ENCODE results near the gene TUBA4A. TPM values are rescaled to one million over a fixed set of nuclear protein-coding genes. Genes with fewer than 3 reads are reported as not detected.

Gene TUBA4A
- total and polyA plus RNA-seq, 9 of the 15 experiments (the other 6 are each of a cell fraction or from before 2014, with no cell fraction given), result 25.1 to 174 (median 42.4) TPM

GRCh38 chr2:219272995-219273394 is 19.3 kb upstream of the TUBA4A start (continued):
- TF ChIP-seq ATF3 (IDR thresholded peaks at IDR 0.05), result peak; percentile 64
- no peak for TF ChIP-seq ATF3 (CRISPR knock-in tag; conservative IDR thresholded peaks at IDR 0.05)
- peak; percentile 32; the same call in 1 of the 2 replicates for TF ChIP-seq CBFA2T2 (conservative IDR thresholded peaks at IDR 0.05)
- TF ChIP-seq DPF2 (IDR thresholded peaks at IDR 0.05), result 0 out of 2 replicates have a peak, but pooled peaks have one; percentile 18

- H3K27me3 ChIP-seq (ENCODE audit: control insufficient read depth in 2 of 2, insufficient read depth in 2 of 2, low read length in 2 of 2), result no peaks in the 10 kb centered on the region
- H3K36me3 ChIP-seq (ENCODE audit: control insufficient read depth, insufficient read depth, low read length), result no peaks in the 10 kb centered on the region
- ChIA-PET POLR2A (interaction anchor here (0.8 kb wide), 1 partner anchor 9 kb away, joined by 4 read pairs; no protein-coding TSS in a partner anchor), CTCF (ENCODE audit: low intra/inter-chr PET ratio) (no interaction called here)
- H4K20me1 ChIP-seq (replicated peaks; ENCODE audit: control insufficient read depth, insufficient read depth, low read length), result no peaks in the 10 kb centered on the region
- no peak for DNase-seq (ENCODE audit: extremely low read depth in 1 of 4, low spot score in 3 of 4)
- no peak overlapping the region for H2AFZ ChIP-seq (ENCODE audit: low read depth, low read length)
- intact Hi-C loops (cut with micrococcal nuclease), result no loop called here
- H3K79me2 ChIP-seq (ENCODE audit: control insufficient read depth, insufficient read depth, low read length), result no peaks in the 10 kb centered on the region
- no peak for ATAC-seq
- BruUV-seq (replicated peaks), result no TSS peak
- H3K27ac ChIP-seq (ENCODE audit: extremely low read depth, low read depth, low read length), result no peak overlapping the region
- peaks cover 4 to 6% of the 10 kb centered on the region in 2 experiments; a peak in 3 of 5 replicates for H3K4me1 ChIP-seq (replicated peaks in 1 of 2; ENCODE audit: control insufficient read depth in 2 of 2, insufficient read depth in 2 of 2, low read length in 2 of 2)
- H3K9me1 ChIP-seq (ENCODE audit: control insufficient read depth, insufficient read depth, low read length), result no peaks in the 10 kb centered on the region
- no peak overlapping the region for H3K4me2 ChIP-seq (ENCODE audit: insufficient read depth, low read length)
- 23% methylated on average over 4 of the region's 4 CpGs for WGBS (ENCODE audit: insufficient coverage, low coverage, missing lambda C conversion rate)
- in situ Hi-C loops (cut with MboI), result no loop called here
- no peaks in the 10 kb centered on the region for H3K9me3 ChIP-seq (replicated peaks; ENCODE audit: control insufficient read depth, insufficient read depth, low read depth, low read length)
- no peak for FAIRE-seq
- H3K9ac ChIP-seq (ENCODE audit: insufficient read depth in 1 of 2, low read depth in 2 of 2, low read length in 2 of 2), result peak overlapping the region in 1 of 2 experiments; percentile 45; a peak in 1 of 4 replicates
- no peak overlapping the region for H3K4me3 ChIP-seq
- no peak for TF ChIP-seq TOE1 (IDR thresholded peaks at IDR 0.05; ENCODE audit: borderline replicate concordance)
- TF ChIP-seq TOE1 (CRISPR knock-in tag; IDR thresholded peaks at IDR 0.05; ENCODE audit: borderline replicate concordance, low read depth), result no peak
- no peak for TF ChIP-seq HBP1 (CRISPR knock-in tag; IDR thresholded peaks at IDR 0.05)
- TF ChIP-seq TEAD2 (tag; IDR thresholded peaks at IDR 0.05), result no peak
- no peak for TF ChIP-seq ZNF146 (CRISPR knock-in tag; IDR thresholded peaks at IDR 0.05; ENCODE audit: unreplicated experiment)
- no peak for TF ChIP-seq MTA3 (IDR thresholded peaks at IDR 0.05; ENCODE audit: borderline replicate concordance)
- no peak for TF ChIP-seq ZNF79 (CRISPR knock-in tag; IDR thresholded peaks at IDR 0.05; ENCODE audit: low read depth)
- TF ChIP-seq NR2C2 (CRISPR knock-in tag; IDR thresholded peaks at IDR 0.05), result no peak
- no peak for TF ChIP-seq NR2C2 (tag; IDR thresholded peaks at IDR 0.05)
- TF ChIP-seq ZNF780A (CRISPR knock-in tag; IDR thresholded peaks at IDR 0.05), result no peak
- TF ChIP-seq TSHZ1 (CRISPR knock-in tag; IDR thresholded peaks at IDR 0.05), result no peak
- TF ChIP-seq GABPA (tag; conservative IDR thresholded peaks at IDR 0.05; ENCODE audit: low read depth), result no peak
- TF ChIP-seq PTRF (tag; IDR thresholded peaks at IDR 0.05), result no peak
- no peak for TF ChIP-seq STAG1 (CRISPR knock-in tag; IDR thresholded peaks at IDR 0.05; ENCODE audit: borderline replicate concordance)
Measured at GRCh38 chr2:219272356-219272755, 18.6 kb upstream of the TUBA4A start.
